IPS DF 6.9 (cell line): ENCODE data around the gene NQO1.
"Not testable (repeated sequence)": the region's sequence is repeated elsewhere in the genome, so short reads cannot be mapped to it uniquely, and the experiment has no call there.

Experiments used
- DNase-seq: peaks from one replicate; pipeline ENCODE4 v3.0.0-alpha.2; 2013; ENCODE audit warnings: low read depth, low spot score
- H3K27ac ChIP-seq: one replicate; pipeline ENCODE4 v1.5.1; 2013; ENCODE audit warnings: low read length, control low read depth
- H3K27me3 ChIP-seq: 2 replicates; pipeline ENCODE4 v1.6.1; 2013; ENCODE audit warnings: mild to moderate bottlenecking, low read length; ENCODE audit not compliant: control insufficient read depth, insufficient read depth
- H3K36me3 ChIP-seq: 2 replicates; pipeline ENCODE4 v1.6.1; 2013; ENCODE audit warnings: low read length; ENCODE audit not compliant: control insufficient read depth, insufficient read depth
- H3K4me1 ChIP-seq: 2 replicates; pipeline ENCODE4 v1.6.1; 2013; ENCODE audit warnings: low read length; ENCODE audit not compliant: control insufficient read depth, insufficient read depth
- H3K4me3 ChIP-seq: 2 replicates; pipeline ENCODE4 v1.5.1; 2013; ENCODE audit warnings: mild to moderate bottlenecking, low read length
- H3K9me3 ChIP-seq: 2 replicates; pipeline ENCODE4 v1.6.1; 2013; ENCODE audit warnings: low read length, inconsistent platforms; ENCODE audit not compliant: control insufficient read depth, insufficient read depth
- WGBS: extraction: QIAGEN DNeasy Blood & Tissue Kit; methylation state at CpG from one replicate; pipeline ENCODE4 v1.1.7; 2013; ENCODE audit warnings: mixed read lengths, missing lambda C conversion rate; ENCODE audit not compliant: insufficient read length, insufficient coverage; 5-methylcytosine and 5-hydroxymethylcytosine counted together

Gene NQO1

DNA sequence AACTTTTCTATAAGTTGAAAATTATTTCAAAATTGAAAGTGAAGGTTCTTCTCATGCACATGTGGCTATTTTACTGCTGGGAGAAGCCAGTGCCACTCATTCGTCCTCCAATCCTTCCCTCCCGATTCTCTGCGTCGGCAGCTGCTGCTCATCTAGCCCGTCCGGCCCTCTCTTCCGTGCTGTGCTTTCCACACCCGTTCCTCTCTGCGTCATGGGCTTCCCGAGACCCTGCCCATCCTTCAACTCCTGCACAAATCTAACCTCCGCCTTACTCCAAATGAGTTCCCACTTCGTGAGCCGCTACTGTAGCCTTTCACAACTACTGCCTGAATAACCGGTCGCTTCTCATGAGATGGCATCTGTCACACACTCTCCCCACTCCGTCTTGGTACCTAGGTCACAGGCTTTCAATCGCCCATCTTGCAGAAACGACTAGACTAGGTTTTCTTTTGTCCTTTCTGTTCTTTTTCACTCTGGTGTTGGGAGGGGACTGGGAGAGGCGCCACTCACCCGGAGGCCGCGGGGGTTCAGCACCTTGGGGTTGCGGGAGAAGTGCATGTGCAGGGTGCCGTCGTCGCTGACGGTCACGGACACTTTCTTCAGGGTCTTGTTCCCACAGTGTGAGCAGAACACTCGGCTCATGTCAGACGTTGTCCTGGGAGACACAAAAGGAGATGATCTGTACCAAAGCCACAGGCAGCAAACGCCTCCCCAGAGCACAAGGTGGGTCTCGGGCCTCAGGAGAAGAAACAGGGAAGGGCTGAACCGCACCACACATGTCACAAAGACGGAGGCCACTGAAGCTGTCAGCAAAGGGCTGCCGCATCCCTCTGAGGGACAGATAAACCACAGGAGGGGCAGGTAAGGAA, 18.2 kb upstream of the NQO1 start:
- no peak overlapping the region for H3K27ac ChIP-seq
- no peaks in the 10 kb centered on the region for H3K9me3 ChIP-seq
- H3K4me3 ChIP-seq = no peak overlapping the region
- no peak for DNase-seq
- no CpG with 5 or more reads among the region's 35 CpGs for WGBS
- H3K4me1 ChIP-seq = no peaks in the 10 kb centered on the region
- peaks cover 62% of the 10 kb centered on the region for H3K36me3 ChIP-seq
- no peaks in the 10 kb centered on the region for H3K27me3 ChIP-seq

DNA sequence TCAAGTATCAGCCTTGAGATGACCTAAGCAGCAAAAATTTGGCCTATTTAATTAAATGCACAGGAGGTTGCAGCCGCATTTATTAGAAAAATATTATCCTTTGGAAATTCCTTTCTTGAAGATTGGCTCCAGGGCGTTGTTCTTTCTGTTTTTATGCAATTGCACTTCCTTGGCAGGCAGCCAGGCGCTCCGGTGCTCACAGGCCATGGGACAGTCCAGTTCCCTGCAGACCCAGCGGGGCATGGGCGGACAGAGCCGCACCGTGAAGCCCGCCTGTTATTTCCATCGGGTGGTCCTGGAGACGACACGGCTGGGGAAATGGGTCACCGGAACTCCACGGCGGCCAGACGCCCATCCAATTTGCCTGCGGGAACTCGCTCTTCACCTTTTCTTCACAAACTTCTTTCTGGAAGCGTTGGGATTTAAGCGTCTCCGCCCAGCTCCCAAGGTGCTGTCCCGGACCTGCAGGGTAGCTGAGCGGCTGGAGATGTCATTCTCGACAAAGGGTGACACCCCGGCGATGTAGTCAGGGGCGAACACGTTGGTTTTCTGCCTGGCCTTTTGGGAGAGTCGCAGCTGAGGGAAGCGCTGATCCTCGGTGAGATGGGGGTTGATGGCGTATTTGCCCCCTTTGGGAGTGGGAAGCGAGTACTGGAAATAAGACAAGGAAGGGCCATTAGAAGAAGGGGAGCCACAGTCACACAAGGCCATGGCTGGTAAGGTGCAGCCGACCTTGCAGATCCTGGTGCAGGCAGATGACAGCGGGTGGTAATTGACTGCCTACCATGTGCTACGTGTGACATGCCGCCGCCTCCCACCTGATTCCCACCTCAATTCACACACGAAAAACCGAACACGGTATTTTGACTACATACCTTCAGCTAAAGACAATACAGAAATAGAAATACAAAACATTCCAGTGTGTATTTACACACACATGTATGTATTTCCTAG, 15.9 kb upstream of the NQO1 start:
- H3K9me3 ChIP-seq = no peaks in the 10 kb centered on the region
- H3K4me3 ChIP-seq = no peak overlapping the region
- WGBS = 100% methylated on average over 3 of the region's 41 CpGs
- no peaks in the 10 kb centered on the region for H3K27me3 ChIP-seq
- H3K27ac ChIP-seq = no peak overlapping the region
- no peaks in the 10 kb centered on the region for H3K4me1 ChIP-seq
- peaks cover 46% of the 10 kb centered on the region for H3K36me3 ChIP-seq
- no peak for DNase-seq

DNA sequence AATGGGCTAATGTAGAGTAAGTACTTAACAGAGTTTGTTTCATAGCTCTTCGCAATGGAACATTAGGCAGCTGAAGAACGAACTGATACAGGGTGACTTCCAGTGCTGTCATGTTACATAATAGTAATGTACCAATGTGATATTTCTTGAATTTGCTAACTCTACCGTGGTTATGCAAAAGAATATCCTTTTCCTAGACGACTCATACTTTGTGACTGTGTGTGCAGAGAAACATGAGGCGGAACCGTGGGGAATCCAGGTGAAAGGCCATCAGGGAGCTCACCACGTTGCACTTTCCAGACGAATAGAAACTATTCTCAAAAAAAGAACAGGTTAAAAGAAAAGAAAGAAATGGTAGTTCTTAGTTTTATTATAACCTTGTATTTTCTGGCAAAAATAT, 15.2 kb upstream of the NQO1 start:
- Histone ChIP-seq H3K4me3 (no peak overlapping the region), H3K27ac (no peak overlapping the region), H3K9me3 (no peaks in the 10 kb centered on the region), H3K27me3 (no peaks in the 10 kb centered on the region), H3K4me1 (no peaks in the 10 kb centered on the region), H3K36me3 (peaks cover 46% of the 10 kb centered on the region)
- no peak for DNase-seq
- WGBS = no CpG with 5 or more reads among the region's 8 CpGs

DNA sequence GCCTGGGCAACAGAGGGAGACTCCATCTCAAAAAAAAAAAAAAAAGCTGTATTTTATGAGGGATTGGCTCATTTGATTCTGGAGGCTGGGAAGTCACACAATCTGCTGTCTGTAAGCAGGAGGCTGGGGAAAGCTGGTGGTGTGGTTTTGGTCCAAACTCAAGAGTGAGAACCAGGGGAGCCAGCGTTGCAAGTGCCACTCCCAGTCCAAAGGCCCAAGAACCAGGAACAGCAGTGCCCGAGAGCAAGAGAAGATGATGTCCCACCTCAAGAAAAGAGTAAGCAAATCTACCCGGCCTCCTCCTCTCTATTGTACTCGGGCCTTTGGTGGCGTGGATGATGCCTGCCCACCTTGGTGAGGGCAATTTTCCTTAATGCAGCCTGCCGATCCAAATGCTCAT, 5.7 kb upstream of the NQO1 start:
- no CpG with 5 or more reads among the region's 6 CpGs for WGBS
- Histone ChIP-seq H3K36me3 (no peaks in the 10 kb centered on the region), H3K9me3 (no peaks in the 10 kb centered on the region), H3K4me3 (no peak overlapping the region), H3K27ac (no peak overlapping the region), H3K27me3 (no peaks in the 10 kb centered on the region), H3K4me1 (no peaks in the 10 kb centered on the region; the same call in 1 of the 2 replicates)
- no peak for DNase-seq

DNA sequence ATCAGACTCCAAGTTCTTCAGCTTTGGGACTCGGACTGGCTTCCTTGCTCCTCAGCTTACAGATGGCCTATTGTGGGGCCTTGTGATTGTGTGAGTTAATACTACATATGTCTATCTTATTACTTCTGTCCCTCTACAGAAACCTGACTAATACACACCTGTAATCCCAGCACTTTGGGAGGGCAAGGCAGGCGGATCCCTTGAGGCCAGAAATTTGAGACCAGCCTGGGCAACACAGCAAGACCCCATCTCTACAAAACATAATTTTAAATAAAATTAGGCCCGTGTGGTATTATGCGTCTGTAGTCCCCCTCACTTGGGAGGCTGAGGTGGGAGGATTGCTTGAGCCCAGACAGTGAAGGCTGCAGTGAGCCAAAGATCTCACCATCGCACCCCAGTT, 4.9 kb upstream of the NQO1 start:
- H3K27ac ChIP-seq, H3K9me3 ChIP-seq, H3K4me1 ChIP-seq, H3K36me3 ChIP-seq, H3K4me3 ChIP-seq, H3K27me3 ChIP-seq, DNase-seq: not testable (repeated sequence)
- WGBS = no CpG with 5 or more reads among the region's 5 CpGs

DNA sequence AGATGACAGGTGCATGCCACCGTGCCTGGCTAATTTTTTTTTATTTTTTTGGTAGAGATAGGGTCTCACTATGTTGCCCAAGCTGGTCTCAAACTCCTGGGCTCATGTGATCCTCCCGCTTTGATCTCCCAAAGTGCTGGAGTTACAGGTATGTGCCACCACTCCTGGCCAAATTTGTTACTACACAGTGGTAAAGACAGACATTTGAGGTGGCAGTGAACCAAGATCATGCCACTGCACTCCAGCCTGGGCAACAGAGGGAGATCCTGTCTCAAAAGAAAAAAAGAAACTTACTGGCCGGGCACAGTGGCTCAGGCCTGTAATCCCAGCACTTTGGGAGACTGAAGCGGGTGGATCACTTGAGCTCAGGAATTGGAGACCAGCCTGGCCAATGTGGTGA, 2.7 kb upstream of the NQO1 start:
- WGBS = no CpG with 5 or more reads among the region's 4 CpGs
- H3K9me3 ChIP-seq, H3K27me3 ChIP-seq, H3K4me1 ChIP-seq, DNase-seq, H3K27ac ChIP-seq, H3K4me3 ChIP-seq, H3K36me3 ChIP-seq: not testable (repeated sequence)

DNA sequence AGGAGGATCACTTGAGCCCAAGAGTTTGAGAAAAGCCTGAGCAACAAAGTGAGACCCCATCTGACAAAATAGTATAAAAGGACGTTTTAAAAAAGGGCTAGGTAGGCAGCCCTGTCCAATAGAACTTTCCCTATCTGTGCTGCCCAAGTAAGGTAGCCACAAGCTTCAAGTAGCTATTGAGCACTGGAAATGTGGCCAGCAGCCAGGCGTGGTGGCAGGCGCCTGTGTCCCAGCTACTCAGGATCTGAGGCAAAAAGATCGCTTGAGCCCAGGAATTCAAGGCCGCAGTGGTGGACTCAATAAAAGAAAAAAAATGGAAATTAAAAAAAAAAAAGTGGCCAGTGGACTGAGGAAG, 1.5 kb upstream of the NQO1 start:
- WGBS = no CpG with 5 or more reads among the region's 5 CpGs
- no peak for DNase-seq
- Histone ChIP-seq H3K27me3 (no peaks in the 10 kb centered on the region), H3K4me3 (no peak overlapping the region), H3K27ac (no peak overlapping the region), H3K9me3 (no peaks in the 10 kb centered on the region), H3K4me1 (no peaks in the 10 kb centered on the region; the same call in 1 of the 2 replicates), H3K36me3 (no peaks in the 10 kb centered on the region)

DNA sequence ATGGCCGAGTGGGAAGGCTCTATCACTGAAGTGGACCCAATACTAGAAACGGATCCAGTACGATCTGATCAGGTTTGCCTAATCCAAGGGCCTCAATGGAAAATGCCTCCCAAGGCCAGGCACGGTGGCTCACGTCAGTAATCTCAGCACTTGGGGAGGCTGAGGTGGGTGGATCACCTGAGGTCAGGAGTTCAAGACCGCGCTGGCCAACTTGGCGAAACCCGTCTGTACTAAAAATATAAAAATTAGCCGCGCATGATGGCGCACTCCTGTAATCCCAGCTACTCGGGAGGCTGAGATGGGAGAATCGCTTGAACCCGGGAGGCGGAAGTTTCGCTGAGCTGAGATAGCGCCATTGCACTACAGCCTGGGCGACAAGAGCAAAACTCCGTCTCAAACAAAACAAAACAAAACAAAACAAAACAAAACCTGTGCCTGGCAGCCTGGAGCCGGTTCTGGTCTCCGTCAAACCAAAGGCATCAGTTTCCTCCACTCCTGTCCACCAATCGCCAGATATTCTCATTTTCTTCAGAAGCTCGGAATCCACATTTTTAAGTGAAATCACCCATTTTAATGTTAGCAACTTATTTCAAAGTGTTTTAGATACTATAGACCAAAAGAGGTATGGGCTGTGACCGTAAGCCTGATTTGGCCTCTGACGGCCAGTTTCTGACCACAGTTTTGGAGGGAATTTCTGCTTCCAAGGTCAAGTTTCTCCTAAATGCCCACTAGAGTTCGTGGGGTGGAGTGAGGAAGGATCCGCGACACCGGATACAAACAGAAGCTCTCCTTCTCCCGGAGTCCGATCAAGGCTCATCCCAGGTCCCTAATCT, 664 bp downstream of the NQO1 start:
- H3K27ac ChIP-seq = no peak overlapping the region

DNA sequence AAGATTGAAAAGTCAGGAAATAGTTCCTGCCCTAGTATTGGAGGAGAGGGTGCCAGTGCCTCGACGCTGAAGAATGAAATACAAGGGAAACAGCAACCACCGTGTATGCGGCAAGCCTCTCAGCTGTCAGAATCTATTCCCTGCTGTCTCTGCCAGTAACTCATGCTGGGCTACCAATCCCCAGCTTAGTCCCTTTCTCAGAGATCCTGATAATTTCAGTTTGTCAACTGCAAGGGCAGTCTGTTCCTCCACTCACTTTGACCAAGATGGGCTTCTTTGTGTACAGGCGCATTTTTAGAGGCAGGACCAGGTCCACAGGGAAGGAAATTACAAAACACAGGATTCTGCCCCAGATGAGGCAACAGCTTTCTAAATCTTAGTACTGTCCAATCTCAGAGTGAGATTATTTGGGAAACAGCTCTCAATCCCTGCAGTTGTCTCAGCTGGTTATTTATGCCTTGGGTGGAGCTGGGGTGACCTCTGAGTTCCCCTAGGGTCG, 1.3 kb downstream of the NQO1 start:
- Histone ChIP-seq H3K36me3 (no peaks in the 10 kb centered on the region), H3K27ac (no peak overlapping the region), H3K27me3 (no peaks in the 10 kb centered on the region), H3K4me3 (no peak overlapping the region), H3K9me3 (no peaks in the 10 kb centered on the region), H3K4me1 (peaks cover 1% of the 10 kb centered on the region; the same call in 1 of the 2 replicates)
- DNase-seq = no peak
- WGBS = no CpG with 5 or more reads among the region's 6 CpGs

More for the DNA sequence above, 664 bp downstream of the NQO1 start:
- peaks cover 1% of the 10 kb centered on the region; the same call in 1 of the 2 replicates for H3K4me1 ChIP-seq
- no peaks in the 10 kb centered on the region for H3K36me3 ChIP-seq
- H3K27me3 ChIP-seq = no peaks in the 10 kb centered on the region
- DNase-seq = no peak
- peak overlapping the region; percentile 36; the same call in 1 of the 2 replicates for H3K4me3 ChIP-seq
- no peaks in the 10 kb centered on the region for H3K9me3 ChIP-seq
- no CpG with 5 or more reads among the region's 32 CpGs for WGBS
